HG03066 (cell line): ENCODE measurements around the gene NCDN.

ENCODE experiments used
- ATAC-seq: cut with Tn5 transposase; IDR thresholded peaks from one replicate; pipeline ENCODE4 v1.9.1; 2021; ENCODE audit warnings: low read depth; ENCODE audit not compliant: unreplicated experiment

NCDN gene

DNA sequence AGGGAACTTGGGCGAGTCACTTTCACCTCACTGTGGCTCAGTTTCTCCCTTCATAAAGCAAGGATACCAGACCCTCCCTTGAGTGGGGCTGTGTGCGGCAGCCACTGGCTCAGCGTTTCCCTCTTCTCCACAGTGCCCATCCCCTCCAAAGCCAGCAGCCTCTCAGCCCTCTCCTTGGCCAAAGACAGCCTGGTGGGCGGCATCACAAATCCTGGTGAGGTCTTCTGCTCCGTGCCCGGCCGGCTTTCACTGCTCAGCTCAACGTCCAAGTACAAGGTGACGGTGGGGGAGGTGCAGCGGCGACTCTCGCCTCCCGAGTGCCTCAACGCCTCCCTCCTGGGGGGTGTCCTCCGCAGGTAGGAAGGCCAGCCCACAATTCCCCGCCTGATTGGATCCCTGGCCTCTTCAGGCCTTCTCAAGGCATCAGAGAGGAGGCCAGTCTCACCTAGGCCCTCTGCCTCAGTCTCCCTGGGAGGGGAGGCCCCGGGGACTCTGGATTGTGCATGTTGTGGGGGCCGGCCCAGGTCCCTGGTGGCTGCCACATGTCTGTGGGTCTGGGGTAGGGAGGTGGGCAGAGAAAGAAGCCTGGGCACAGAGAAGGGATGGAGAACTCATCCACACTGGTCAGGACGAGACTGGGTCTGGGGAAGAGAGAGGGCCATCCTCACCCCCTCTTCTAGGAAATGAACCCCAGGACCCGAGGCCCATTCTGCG lies 30.8 kb downstream of the NCDN start:
- no peak for ATAC-seq

DNA sequence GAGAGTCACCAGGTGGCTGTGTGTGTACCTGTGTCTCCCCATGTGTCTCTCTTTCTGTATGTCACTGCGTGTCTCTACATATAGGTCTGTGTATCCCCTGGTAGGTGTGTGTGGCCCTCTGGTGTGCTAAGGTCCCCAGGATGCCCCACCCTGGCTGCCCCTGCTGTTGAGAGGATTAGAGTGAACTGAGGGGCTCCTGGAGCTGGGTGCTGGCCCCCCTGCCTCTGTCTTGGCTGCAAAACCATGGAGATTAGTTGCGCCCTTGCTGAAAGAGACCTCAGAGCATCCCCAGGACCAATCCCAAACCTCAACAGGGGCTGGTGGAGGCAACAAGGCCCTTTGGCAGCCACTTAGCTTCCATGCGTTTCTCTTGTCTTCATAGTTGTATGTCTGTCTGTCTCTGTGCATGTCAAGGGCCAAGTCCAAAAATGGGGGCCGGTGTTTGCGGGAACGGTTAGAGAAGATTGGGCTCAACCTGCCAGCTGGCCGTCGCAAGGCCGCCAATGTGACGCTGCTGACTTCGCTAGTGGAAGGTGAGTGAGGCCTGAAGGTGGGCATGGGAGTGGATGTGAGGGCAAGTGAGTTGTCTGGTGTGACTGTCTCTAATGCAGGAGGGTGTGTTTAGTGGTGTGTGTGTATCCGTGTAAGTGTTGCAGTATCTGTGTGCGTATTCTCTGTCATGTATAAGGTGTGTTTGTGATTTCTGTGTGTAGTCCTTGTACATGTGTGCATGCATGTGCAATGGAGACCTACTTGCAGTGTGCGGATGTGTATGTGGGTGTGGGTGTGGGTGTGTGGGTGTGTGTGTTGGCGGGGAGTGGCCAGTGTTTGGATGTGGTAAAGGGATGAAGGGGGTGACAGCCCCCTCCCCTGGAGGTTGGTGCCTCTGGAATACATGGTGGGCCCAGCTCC lies 32.2 kb downstream of the NCDN start:
- ATAC-seq, result no peak

DNA sequence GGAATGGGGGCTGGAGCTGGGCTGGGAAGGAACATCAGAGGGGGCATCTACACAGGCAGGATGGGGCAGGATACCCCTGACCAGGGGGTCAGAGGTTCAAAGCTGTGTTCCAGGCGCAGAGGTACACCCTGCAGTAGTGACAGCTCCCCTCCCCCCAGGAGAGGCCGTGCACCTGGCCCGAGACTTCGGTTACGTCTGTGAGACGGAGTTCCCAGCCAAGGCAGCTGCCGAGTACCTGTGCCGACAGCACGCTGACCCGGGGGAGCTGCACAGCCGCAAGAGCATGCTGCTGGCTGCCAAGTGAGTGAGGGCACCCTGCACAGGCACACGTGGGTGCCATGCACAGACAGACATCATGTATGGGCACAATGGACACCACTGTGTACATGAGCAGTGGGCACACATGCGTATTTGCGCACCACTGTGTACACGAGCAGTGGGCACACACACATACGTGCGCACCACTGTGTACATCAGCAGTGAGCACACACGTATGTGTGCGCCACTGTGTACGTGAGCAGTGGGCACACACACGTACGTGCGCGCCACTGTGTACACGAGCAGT lies 33.0 kb downstream of the NCDN start:
- no peak for ATAC-seq

DNA sequence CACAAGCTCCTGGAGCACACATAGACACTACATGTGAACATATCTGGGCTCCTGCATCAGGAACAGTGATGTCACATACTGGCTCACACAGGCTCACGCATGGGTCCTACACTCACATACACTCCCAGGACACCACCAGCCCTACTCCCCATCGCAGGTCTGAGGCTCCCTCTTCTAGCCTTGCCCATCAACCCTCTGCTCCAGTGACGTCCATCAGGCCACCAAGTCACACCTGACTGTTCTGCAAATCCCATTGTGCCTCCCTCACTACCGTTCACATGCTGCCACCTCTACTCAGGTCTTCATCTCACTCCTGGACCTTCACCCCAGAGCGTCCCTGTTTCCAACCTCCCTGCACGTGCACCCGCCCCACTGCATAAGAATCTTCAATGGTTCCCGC lies 33.6 kb downstream of the NCDN start:
- ATAC-seq, result no peak

DNA sequence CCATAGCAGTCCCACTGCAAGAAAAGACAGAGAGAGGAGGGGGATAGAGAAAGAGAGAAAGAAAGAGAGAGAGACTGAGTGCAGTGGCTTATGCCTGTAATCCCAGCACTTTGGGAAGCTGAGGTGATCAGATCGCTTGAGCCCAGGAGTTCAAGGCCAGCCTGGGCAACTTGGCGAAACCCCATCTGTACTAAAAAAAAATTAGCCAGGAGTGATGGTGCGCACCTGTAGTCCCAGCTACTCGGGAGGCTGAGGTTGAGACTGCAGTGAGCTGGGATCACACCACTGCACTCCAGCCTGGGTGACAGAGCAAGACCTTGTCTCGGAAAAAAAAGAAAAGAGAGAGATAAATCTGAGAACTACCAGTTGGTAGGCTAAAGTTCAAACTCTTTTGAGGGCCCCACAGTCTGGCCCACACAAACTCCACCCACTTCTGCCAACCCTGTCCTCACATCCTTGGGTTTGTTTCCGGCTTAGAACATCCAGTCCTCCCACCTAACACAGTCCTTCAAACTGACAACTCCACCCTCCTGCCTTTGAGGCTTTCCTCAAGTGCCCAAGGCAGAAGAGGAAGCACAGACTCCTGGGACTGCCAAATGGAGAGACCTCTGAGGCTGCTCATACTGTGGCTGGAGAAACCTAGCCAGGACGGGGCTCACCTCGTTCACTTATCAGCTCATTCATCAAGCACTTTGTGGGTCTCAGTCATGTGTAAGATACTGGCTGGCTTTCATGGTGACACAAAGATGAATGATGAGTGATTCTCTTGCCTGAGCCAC lies 35.6 kb downstream of the NCDN start:
- ATAC-seq, result no peak

DNA sequence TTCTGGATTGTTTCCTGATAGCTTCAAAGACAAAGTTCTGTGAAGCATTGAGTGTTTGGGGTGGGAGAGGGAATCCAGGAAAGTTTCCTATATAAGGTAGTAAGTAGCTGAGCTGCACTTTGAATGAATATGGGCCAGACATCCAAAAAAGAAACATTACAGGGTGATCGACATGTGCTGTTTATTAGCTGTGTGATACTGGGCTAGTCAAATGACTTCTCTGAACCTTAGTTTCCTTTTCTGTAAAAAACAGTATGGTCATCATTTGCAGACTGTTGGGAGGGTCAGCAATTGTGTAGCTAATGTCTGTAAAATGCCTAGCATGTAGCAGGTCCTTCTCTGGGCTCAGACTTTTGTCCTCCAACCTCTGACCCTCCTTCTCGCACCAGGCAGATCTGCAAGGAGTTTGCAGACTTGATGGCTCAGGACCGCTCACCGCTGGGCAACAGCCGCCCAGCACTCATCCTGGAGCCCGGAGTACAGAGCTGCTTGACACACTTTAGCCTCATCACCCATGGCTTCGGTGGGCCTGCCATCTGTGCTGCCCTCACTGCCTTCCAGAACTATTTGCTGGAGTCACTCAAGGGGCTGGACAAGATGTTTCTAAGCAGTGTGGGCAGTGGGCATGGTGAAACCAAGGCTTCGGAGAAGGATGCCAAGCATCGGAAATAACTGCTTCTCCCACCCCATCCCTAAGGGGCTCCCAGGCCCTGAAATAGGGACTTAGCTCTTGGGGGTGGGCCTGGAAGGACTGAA lies 36.6 kb downstream of the NCDN start:
- ATAC-seq, result no peak

DNA sequence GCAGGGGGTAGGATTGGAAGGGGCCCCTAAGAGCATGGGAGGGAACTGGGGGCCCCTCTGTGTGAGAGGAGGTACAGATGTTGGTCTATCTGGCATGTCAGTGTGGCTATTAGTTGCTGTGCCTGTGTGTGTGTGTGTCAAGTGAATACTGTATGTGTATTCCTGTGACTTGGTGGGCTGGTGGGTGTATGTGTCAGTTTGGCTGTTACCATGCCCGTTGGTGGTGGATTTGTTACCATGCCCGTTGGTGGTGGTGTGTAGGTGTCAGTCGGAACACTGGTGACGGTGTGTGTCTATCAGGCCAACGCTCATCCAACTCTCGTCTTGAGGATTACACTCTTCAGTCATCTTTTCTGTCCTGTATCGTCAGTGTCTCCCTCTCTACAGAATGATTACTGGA lies 38.1 kb downstream of the NCDN start:
- ATAC-seq, result no peak

DNA sequence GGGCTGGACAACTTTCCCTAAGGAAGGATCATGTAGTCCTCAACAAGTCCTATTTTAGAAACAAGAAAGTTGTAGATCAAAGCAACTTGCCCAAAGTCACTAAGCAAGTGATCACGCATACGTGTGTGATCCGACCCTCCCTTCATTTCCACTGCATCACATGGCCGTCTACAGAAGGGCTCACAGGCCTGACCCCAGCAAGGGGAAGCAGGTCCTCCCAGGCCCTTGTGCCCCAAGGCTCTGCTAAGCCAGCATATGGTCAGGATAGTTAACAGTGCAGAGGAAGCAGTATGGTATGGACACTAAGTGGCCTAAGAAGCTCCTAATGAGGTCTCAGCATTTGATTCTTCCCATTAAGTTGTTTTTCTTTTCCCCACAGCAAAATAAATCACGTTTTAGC lies 40.3 kb downstream of the NCDN start:
- no peak for ATAC-seq

DNA sequence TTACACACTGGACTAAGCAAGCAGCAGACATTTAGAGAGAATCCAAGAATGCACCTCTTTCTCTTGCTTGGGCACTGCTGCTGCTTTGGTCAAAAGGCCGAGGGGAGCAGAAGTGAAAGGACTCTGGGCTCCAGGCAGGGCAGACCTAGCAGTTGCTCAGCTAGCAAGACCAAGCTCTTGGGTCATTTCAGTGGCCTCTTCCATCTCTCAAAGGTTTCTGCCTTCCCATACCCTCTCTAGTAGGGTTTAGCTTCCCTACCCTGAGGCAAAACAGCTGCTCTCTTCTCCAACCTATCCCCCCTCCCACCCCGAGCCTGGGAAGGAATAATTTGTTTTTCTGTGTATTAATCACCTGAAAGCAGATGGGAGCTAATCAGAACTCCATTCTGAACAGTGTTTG lies 41.3 kb downstream of the NCDN start:
- no peak for ATAC-seq

DNA sequence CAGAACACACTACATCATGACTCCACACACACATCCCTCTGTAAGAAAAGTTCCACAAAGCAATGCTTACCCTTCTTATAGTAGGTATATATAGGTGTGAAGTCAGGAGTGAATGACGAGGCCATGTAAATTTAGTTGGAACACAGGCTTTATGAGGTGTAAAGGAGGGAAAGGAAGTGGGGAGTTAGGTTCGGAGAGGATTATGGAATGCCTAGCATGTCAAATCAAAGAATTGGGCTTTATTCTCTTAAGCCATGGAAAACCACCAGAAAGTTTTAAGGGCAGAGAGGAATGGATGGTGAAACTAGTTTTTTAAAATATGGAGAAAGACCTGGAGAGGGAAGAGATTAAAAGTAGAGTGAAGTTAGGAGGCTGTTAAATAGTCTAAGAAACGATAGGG lies 41.8 kb downstream of the NCDN start:
- ATAC-seq, result no peak

DNA sequence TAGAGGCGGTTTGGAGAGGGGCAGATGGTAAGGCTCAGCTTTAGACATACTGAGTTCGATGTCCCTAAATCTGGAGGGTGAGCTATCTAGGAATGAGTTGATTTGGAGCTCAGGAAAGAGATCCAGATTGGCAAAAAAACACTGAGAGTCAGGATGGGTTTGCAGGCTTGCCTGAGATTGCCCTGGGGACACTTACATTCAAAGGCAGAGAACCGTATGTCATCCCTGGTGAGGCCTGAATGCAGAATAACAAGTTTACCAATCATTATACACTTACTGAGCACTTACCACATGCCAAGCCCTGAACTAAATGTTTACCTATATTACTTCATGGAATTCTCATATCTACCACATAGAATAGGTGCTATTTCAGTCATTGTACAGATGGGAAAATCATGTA lies 43.0 kb downstream of the NCDN start:
- no peak for ATAC-seq

DNA sequence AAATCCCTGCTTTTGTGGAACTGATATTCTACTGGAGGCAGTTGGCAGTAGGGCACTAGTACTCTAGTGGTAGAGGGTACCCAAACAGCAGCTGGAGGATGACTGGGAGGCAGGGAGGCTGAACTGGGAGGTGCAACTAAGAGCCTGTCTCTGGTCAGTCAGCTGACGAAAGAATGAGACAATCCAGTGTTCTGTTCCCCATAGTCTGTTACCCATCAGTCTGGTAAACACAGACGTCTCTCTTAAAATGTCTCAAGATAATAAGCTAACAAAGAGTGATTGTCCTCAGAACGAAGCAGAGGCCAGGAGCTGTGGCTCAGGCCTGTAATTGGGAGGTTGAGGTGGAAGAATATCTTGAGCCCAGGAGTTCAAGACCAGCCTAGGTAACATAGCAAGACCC lies 45.9 kb downstream of the NCDN start:
- ATAC-seq, result no peak

DNA sequence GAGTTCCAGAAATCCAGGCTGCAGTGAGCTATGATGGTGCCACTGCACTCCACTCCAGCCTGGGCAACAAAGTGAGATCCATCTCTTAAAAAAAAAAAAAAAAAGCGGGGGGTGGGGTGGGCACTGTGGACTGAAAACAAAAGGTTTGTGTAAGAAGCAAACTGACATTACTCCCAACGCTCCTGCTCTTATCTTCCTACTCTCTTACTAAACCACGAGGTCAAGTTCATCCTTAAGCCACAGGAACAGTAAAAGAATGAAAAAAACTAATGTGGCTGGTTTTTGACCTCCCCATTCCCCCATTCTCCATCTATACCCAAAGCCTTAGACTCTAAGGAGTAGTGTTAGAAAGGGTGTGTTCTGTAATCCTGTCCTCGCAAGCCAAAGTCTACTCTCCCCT lies 46.3 kb downstream of the NCDN start:
- no peak for ATAC-seq

DNA sequence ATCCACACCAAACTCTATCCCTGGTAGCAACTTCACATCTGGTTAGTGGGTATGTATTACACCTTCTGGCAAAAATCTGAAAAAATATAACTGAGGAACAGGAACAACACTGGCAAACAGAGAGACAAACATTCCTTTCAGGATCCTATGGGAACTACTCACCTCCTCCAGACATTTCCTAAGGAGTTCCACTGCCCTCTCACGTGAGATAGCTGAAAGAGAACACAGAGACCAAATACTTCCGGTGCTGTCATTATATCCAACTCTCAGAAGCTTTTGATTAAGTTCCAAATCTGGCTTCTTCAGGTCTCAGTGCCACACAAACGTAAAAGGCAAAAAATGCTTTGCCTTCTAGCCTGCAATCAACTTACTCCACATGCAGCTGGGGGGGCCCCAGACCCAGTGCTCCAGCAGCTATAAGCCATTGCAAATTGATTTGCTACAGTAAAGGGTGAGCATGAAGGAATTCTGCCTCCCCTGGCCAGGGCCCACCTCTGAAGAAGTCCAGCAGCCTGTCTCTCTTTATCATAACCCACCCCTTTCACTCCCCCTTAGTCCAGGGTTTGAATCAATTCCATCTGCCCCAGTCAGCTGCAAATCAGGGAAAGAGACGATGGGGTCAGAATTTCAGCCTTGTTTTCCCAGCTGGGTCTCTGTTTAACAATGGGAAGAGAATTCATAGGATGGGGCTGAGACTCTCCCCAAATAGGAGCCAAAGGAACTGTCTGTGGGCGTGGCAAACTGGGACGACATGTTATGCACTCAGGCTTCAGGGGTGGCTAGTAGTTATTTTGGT lies 47.7 kb downstream of the NCDN start:
- ATAC-seq, result no peak

DNA sequence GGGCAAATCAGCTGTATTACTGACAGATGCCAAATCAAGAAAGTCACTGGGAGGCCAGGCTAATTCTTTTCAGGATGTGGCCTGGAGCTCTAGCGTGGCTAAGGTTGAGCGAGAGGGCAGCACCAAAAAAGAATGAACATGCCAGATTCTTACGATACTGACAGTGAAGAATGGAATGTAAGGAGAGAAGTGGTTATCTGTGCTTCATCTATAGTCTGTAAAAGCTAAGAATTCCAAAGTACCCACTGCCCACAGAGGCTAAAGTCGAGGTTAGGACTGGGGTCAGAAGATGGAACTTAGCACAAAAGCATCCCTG lies 48.2 kb downstream of the NCDN start:
- no peak for ATAC-seq

DNA sequence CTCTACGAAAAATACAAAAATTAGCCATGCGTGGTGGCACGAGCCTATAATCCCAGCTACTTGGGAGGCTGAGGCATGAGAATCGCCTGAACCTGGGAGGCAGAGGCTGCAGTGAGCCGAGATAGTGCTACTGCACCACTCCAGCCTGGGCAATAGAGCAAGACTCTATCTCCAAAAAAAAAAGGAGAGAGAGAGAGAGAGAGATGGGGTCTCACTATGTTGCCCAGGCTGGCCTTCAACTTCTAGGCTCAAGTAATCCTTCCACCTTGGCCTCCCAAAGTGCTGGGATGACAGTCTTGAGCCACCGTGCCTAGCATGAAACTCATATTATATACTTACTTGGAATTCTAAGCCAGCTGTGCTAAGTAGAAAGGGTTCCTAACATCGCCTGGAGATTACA lies 54.1 kb downstream of the NCDN start:
- ATAC-seq, result no peak

DNA sequence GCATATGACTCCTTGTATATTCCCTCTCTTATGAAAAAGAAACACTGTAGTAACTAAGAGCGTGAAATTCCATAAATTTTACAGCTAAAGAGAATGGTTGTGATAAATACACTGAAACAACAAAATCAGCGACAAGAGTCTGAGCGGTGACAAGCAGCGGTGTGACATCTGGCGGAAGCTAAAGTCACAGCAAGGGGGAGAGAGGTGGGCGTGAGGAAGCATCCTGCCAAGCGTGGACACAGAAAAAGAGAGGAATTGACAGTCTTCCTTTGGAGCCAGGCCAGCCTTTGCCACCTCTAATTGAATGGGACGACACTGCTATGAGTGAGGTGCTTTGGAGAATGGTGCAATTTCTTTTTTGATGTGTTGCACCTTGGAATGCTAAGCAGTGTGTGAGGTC lies 57.8 kb downstream of the NCDN start:
- ATAC-seq, result no peak
